Activated naive CD4-positive, alpha-beta T cell (primary cell): ENCODE data around the gene BIVM.

Experiments
- DNase-seq, 4 experiments: peaks; one replicate each; lab custom pipeline; 2025; lab: John Stamatoyannopoulos, UW

BIVM gene

GRCh38 chr13:102881819-102882686 is 83.1 kb downstream of the BIVM start:
- no peak for DNase-seq
